GM12878 (cell line): ENCODE measurements around the gene ACSS1. TPM values are rescaled to one million over a fixed set of nuclear protein-coding genes. Genes with fewer than 3 reads are reported as not detected.

Experiments
- ATAC-seq: fragments of 200-7000 bp; cut with Tn5 transposase; 3 replicates; pipeline ENCODE4 v1.9.1; 2020; ENCODE audit warnings: mild to moderate bottlenecking, moderate library complexity
- BruUV-seq: library from RNA; stranded (reverse); fragments of 400-500 nt; replicated peaks from 2 replicates; lab custom pipeline; 2021; lab: Mats Ljungman, UMichigan
- CTCF ChIA-PET: fragments of 300-600 bp; sonication (Branson Sonifier 250); formaldehyde crosslinking; extraction: SDS; loops from one replicate; lab custom pipeline; 2021; ENCODE audit warnings: inconsistent platforms; lab: Yijun Ruan, JAX
- POLR2A ChIA-PET: fragments of 350-600 bp; formaldehyde crosslinking; extraction: SDS; loops from one replicate; lab custom pipeline; 2021; ENCODE audit warnings: inconsistent platforms; lab: Charles Lee
- RAD21 ChIA-PET: fragments of 300-600 bp; sonication (Branson Sonifier 250); formaldehyde crosslinking; loops from one replicate; lab custom pipeline; 2023; ENCODE audit warnings: antibody characterized with exemption; ENCODE audit not compliant: unreplicated experiment; lab: Charles Lee
- SMC1A ChIA-PET: fragments of 300-600 bp; sonication (Branson Sonifier 250); formaldehyde crosslinking; loops from one replicate; lab custom pipeline; 2023; ENCODE audit not compliant: unreplicated experiment, uncharacterized antibody; lab: Charles Lee
- DNase-seq: peaks from one replicate; pipeline ENCODE4 v3.0.0-alpha.2; 2011; ENCODE audit warnings: low read depth, low spot score
- FAIRE-seq: peaks from 3 replicates; lab custom pipeline; 2011; peaks lifted over from hg19 to GRCh38; lab: Jason Lieb, UNC
- H2AFZ ChIP-seq: 2 replicates; pipeline ENCODE4 v1.6.0; 2011; ENCODE audit warnings: low read depth, low read length, control low read depth; ENCODE audit not compliant: control insufficient read depth
- H3K27ac ChIP-seq: 2 replicates; pipeline ENCODE4 v1.5.1; 2011; ENCODE audit warnings: control low read depth; ENCODE audit not compliant: control insufficient read depth, insufficient read depth
- H3K27me3 ChIP-seq, 2 experiments: replicated peaks in 1 of 2; 2 replicates each; pipeline versions ENCODE4 v1.6.0 to v1.6.1; 2011; ENCODE audit warnings: low read length in 1 of 2; ENCODE audit not compliant: control insufficient read depth in 2 of 2, insufficient read depth in 2 of 2
- H3K36me3 ChIP-seq, 2 experiments: 2 replicates each; pipeline ENCODE4 v1.5.1; 2011; ENCODE audit warnings: low read length in 1 of 2; ENCODE audit not compliant: control insufficient read depth in 2 of 2, insufficient read depth in 2 of 2
- H3K4me1 ChIP-seq: 2 replicates; pipeline ENCODE4 v1.6.1; 2011; ENCODE audit warnings: mild to moderate bottlenecking, low read length, moderate library complexity, mixed read lengths; ENCODE audit not compliant: control insufficient read depth, insufficient read depth
- H3K4me2 ChIP-seq: 2 replicates; pipeline ENCODE4 v1.6.0; 2011; ENCODE audit warnings: control low read depth; ENCODE audit not compliant: control insufficient read depth, insufficient read depth
- H3K4me3 ChIP-seq: fragments of 200-600 bp; sonication (generic); 2 replicates; pipeline ENCODE4 v1.5.1; 2016
- H3K79me2 ChIP-seq: 2 replicates; pipeline ENCODE4 v1.6.0; 2011; ENCODE audit warnings: low read length; ENCODE audit not compliant: control insufficient read depth, insufficient read depth
- H3K9ac ChIP-seq: 2 replicates; pipeline ENCODE4 v1.8.0; 2011; ENCODE audit warnings: low read length, control low read depth, mixed read lengths; ENCODE audit not compliant: control insufficient read depth, insufficient read depth
- H3K9me3 ChIP-seq: replicated peaks from 3 replicates; pipeline ENCODE4 v1.5.1; 2011; ENCODE audit warnings: mild to moderate bottlenecking, low read length; ENCODE audit not compliant: control insufficient read depth, insufficient read depth
- H4K20me1 ChIP-seq: 2 replicates; pipeline ENCODE4 v1.6.0; 2011; ENCODE audit not compliant: control insufficient read depth, insufficient read depth
- ATF7 ChIP-seq: fragments of 450-650 bp; IDR thresholded peaks from 2 replicates; pipeline ENCODE4 v1.6.1; 2016; ENCODE audit warnings: low read depth, mild to moderate bottlenecking
- EP300 ChIP-seq, 2 experiments: fragments of 150-350 bp in 1 of 2; IDR thresholded peaks; 2 replicates each; pipeline ENCODE4 v1.6.1; 2011 to 2012; ENCODE audit warnings: low read depth in 2 of 2, low read length in 2 of 2, borderline replicate concordance in 1 of 2, improper control_type of control experiment in 1 of 2, inconsistent platforms in 1 of 2; ENCODE audit not compliant: control insufficient read depth in 1 of 2
- ETV6 ChIP-seq, 2 experiments: fragments of 450-650 bp in 1 of 2; IDR thresholded peaks in 1 of 2; conservative IDR thresholded peaks in 1 of 2; 2 replicates each; pipeline ENCODE4 v1.6.1; 2014; ENCODE audit warnings: antibody characterized with exemption in 1 of 2, borderline replicate concordance in 1 of 2, low read depth in 1 of 2, mild to moderate bottlenecking in 1 of 2, moderate library complexity in 1 of 2
- FOXM1 ChIP-seq: IDR thresholded peaks from 2 replicates; pipeline ENCODE4 v1.6.1; 2012; ENCODE audit warnings: low read depth, mild to moderate bottlenecking, inconsistent platforms, low read length, moderate library complexity
- GABPA ChIP-seq: IDR thresholded peaks from 2 replicates; pipeline ENCODE4 v1.6.1; 2014; ENCODE audit warnings: antibody characterized with exemption, low read depth, mild to moderate bottlenecking, inconsistent platforms
- HDGF ChIP-seq: fragments of 450-650 bp; IDR thresholded peaks from 2 replicates; pipeline ENCODE4 v1.6.1; 2016; ENCODE audit warnings: antibody characterized with exemption
- IKZF1 ChIP-seq: fragments of 450-650 bp; conservative IDR thresholded peaks from 2 replicates; pipeline ENCODE4 v1.6.1; 2017; ENCODE audit warnings: antibody characterized with exemption, mild to moderate bottlenecking
- JUNB ChIP-seq: IDR thresholded peaks from 2 replicates; pipeline ENCODE4 v1.6.1; 2016; ENCODE audit warnings: antibody characterized with exemption, mild to moderate bottlenecking
- KAT2A ChIP-seq: conservative IDR thresholded peaks from 2 replicates; pipeline ENCODE4 v1.6.1; 2011; ENCODE audit warnings: low read depth, low read length; ENCODE audit not compliant: control insufficient read depth
- KDM1A ChIP-seq: fragments of 200-600 bp; sonication (generic); IDR thresholded peaks from 2 replicates; pipeline ENCODE4 v1.6.1; 2016; ENCODE audit warnings: borderline replicate concordance
- NFYB ChIP-seq: IDR thresholded peaks from 2 replicates; pipeline ENCODE4 v1.6.1; 2011; ENCODE audit warnings: low read depth, mild to moderate bottlenecking, low read length, improper control_type of control experiment, moderate library complexity; ENCODE audit not compliant: insufficient read depth
- POLR2A ChIP-seq: IDR thresholded peaks from 2 replicates; pipeline ENCODE4 v1.6.1; 2011; ENCODE audit warnings: low read depth, mild to moderate bottlenecking, low read length
- RELB ChIP-seq: fragments of 450-650 bp; IDR thresholded peaks from 2 replicates; pipeline ENCODE4 v1.6.1; 2017; ENCODE audit warnings: low read depth, mild to moderate bottlenecking, moderate library complexity
- SMARCA5 ChIP-seq: fragments of 450-650 bp; IDR thresholded peaks from 2 replicates; pipeline ENCODE4 v1.6.1; 2017; ENCODE audit warnings: mild to moderate bottlenecking
- SUZ12 ChIP-seq: fragments of 200-600 bp; sonication (generic); IDR thresholded peaks from one replicate; pipeline ENCODE4 v1.6.1; 2018; ENCODE audit warnings: antibody characterized with exemption, mild to moderate bottlenecking; ENCODE audit not compliant: unreplicated experiment
- WRNIP1 ChIP-seq: IDR thresholded peaks from 2 replicates; pipeline ENCODE4 v1.6.1; 2011; ENCODE audit warnings: low read depth, low read length, improper control_type of control experiment, borderline replicate concordance
- YY1 ChIP-seq: IDR thresholded peaks from 2 replicates; pipeline ENCODE4 v1.6.1; 2011; ENCODE audit warnings: low read depth, mild to moderate bottlenecking, low read length
- ZNF217 ChIP-seq: fragments of 450-650 bp; IDR thresholded peaks from 2 replicates; pipeline ENCODE4 v1.6.1; 2017; ENCODE audit warnings: antibody characterized with exemption, mild to moderate bottlenecking
- ZNF274 ChIP-seq: IDR thresholded peaks from one replicate; pipeline ENCODE4 v1.8.0; 2011; ENCODE audit not compliant: insufficient read length, insufficient read depth
- WGBS: methylation state at CpG from one replicate; pipeline ENCODE4 v1.1.6; 2016; ENCODE audit warnings: low lambda C conversion rate; ENCODE audit not compliant: insufficient replicate concordance, insufficient coverage; ENCODE audit errors: missing lambda C conversion rate; 5-methylcytosine and 5-hydroxymethylcytosine counted together
- in situ Hi-C: fragments of 300-500 bp; cut with MboI; formaldehyde crosslinking; loops from 9 replicates; pipeline ENCODE4 v1.14.3; 2018; ENCODE audit warnings: mixed read lengths
- intact Hi-C: fragments of 100-400 bp; cut with micrococcal nuclease; formaldehyde crosslinking; loops from one replicate; pipeline ENCODE4 v1.14.2; 2022; ENCODE audit not compliant: unreplicated experiment
- polyA plus RNA-seq, 11 experiments: library from polyadenylated mRNA; depleted of rRNA in 4 of 11; unstranded in 6 of 11; stranded (reverse) in 5 of 11; fragments of >200 nt; fragmentation: Nextera tagmentation in 4 of 11; fragmentation: Illumina TruSeq in 1 of 11; extraction: Ambion mirVana in 4 of 11; extraction: Trizol in 1 of 11; gene quantifications; 1 replicate in 1 of 11; 2 replicates in 10 of 11; pipeline versions ENCODE4 v1.2.1 to v1.2.3, GENCODE V29; 2011 to 2016; ENCODE audit warnings: inconsistent platforms in 2 of 11, missing spikeins in 2 of 11, low read depth in 1 of 11
- total RNA-seq, 4 experiments: library from RNA; depleted of rRNA in 3 of 4; stranded (reverse); fragments of >200 nt in 3 of 4; fragmentation: Illumina TruSeq in 1 of 4; extraction: Trizol in 1 of 4; gene quantifications; 2 replicates each; pipeline versions ENCODE4 v1.2.1 to v1.2.3, GENCODE V29; 2013 to 2021

Gene ACSS1
- total and polyA plus RNA-seq, 10 of the 15 experiments (the other 5 are each of a cell fraction or from before 2014, with no cell fraction given): 1.3 to 44.9 (median 31.1) TPM

DNA sequence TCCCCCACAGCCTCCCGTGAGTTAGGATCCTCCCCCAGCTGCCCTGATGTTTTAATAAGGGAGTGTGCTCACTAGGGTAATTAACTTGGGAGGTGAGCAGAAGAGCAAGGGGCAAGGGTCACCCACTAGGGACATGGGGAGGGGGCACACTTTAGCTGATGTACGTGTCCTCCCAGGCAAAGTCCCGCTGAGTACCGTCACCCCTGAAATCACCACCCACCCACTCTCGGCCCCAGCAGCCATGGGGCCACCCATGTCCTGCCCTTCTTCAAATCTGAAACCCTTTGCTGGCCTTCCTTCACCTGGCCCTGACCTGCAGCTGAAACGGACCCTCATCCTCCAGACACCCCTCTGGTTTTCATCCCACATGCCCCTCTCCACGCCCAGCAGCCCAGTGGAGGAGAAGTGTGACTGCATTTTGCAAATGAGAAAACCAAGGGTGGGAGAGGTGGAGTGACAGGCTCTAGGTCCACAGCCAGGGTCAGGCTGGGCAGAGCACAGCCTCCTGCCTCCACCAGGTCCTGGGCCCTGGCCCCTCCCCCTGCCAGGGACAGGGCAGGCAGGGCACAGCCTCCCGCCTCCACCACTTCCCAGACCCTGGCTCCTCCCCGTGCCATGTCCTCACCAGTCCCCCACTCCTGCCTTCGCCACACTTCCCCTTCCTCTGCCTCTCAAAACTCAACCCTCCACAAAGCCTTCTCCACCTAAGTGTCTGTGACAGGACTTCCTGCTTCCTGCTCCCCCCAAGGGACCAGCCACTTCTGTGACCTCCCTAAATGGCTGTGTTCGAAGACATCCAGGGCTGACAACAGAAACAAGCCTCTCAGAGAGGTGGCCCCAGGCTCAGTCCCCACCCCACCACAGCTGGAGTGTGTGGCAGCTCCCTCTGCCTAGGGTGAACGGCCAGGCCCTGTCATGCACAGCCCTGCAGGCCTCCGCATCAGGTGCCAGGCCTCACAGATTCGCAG, 15.1 kb downstream of the ACSS1 start (continued):
- no peak for TF ChIP-seq RELB
- peak in 1 of 2 experiments; percentile 86; a peak in 2 of 4 replicates for TF ChIP-seq ETV6 (conservative IDR thresholded peaks at IDR 0.05 in 1 of 2, IDR thresholded peaks at IDR 0.05 in 1 of 2; ENCODE audit: borderline replicate concordance in 1 of 2, low read depth in 1 of 2)
- TF ChIP-seq IKZF1: peak; percentile 63
- TF ChIP-seq NFYB: no peak
- TF ChIP-seq POLR2A: peak; percentile 41; the same call in 1 of the 2 replicates
- TF ChIP-seq GABPA: 0 out of 2 replicates have a peak, but pooled peaks have one; percentile 15
- no peak for TF ChIP-seq SUZ12
- no peak for TF ChIP-seq KDM1A

DNA sequence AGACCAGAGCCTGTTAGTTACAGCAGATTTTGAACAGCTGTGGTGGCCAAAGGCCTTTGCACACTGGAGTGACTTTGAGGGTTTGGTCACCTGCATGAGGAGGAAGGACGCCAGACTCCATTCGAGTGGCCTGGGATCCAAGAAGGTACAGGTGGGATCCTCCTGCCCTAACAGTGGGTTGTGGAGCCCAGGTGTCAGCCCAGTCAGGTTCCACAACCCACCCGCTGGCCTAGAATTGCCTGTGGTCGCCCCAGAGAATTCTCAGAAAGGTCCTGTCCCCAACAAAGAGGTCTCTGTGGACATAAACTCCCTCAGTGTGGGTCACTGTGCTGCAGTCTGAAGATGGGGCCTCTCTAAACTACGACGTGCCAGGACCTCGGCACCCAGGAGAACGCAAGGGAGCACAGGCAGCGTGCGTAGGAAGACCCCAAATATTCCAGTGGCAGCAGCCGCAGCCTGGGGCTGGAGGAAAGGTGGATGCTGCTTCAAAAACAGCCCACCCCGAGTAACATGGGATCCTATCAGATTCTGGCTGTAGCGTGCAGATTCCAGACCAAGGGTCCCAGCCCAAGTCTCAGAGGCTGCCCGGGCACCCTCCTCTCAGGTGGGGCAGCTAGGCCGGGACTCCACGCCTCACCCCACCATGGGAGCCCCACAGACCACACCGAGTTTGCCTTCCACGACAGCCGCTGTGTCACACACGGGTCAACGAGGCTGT, 16.0 kb downstream of the ACSS1 start:
- Histone ChIP-seq H3K27ac (no peak overlapping the region), H3K4me3 (no peak overlapping the region), H3K9ac (no peak overlapping the region; the same call in 1 of the 2 replicates), H3K27me3 (no peaks in the 10 kb centered on the region), H3K9me3 (no peaks in the 10 kb centered on the region), H3K4me1 (peaks cover 34% of the 10 kb centered on the region), H3K4me2 (no peak overlapping the region), H3K79me2 (no peaks in the 10 kb centered on the region; the same call in none of the 2 replicates), H3K36me3 (peaks cover 0 to 8% of the 10 kb centered on the region in 2 experiments; a peak in 3 of 4 replicates), H4K20me1 (no peaks in the 10 kb centered on the region), H2AFZ (no peak overlapping the region)
- intact Hi-C loops: no loop called here
- FAIRE-seq: no peak
- SMC1A ChIA-PET: no interaction called here
- POLR2A ChIA-PET: no interaction called here
- BruUV-seq: no TSS peak
- WGBS: 98% methylated on average over 21 of the region's 21 CpGs
- CTCF ChIA-PET: no interaction called here
- in situ Hi-C loops: no loop called here
- RAD21 ChIA-PET: no interaction called here
- no peak for ATAC-seq
- DNase-seq: no peak
- no peak for TF ChIP-seq JUNB
- no peak for TF ChIP-seq ZNF217
- no peak for TF ChIP-seq EP300 (IDR thresholded peaks at IDR 0.05; ENCODE audit: borderline replicate concordance in 1 of 2, control insufficient read depth in 1 of 2, low read depth in 2 of 2, low read length in 2 of 2)
- TF ChIP-seq KAT2A: no peak
- TF ChIP-seq WRNIP1: no peak
- TF ChIP-seq FOXM1: no peak
- no peak for TF ChIP-seq ATF7
- TF ChIP-seq SMARCA5: no peak
- TF ChIP-seq YY1: no peak
- no peak for TF ChIP-seq HDGF
- no peak for TF ChIP-seq ZNF274
